Activated CD4-positive, CD25-positive, alpha-beta regulatory T cell (primary cell): ENCODE measurements around the gene CPB2.
A peak's percentile ranks its signal among the peaks of the same experiment; 100 is the strongest.

Experiments used
- DNase-seq, 4 experiments: peaks; one replicate each; lab custom pipeline; 2025; lab: John Stamatoyannopoulos, UW

Gene CPB2

GRCh38 chr13:46052319-46053161, 52.3 kb downstream of the CPB2 start, which contains the start of gene ZC3H13:
Gene ZC3H13 (minus strand): TSS chr13:46052746. CDS start chr13:46045507, 7,239 bp downstream.
- peak; percentile 71 to 87 (median 83) for DNase-seq

GRCh38 chr13:46051968-46052318, 52.9 kb downstream of the CPB2 start:
- DNase-seq = no peak

- DNase-seq = no peak
Measured at GRCh38 chr13:46050771-46051170, 54.1 kb downstream of the CPB2 start.

GRCh38 chr13:46045424-46045823, 59.4 kb downstream of the CPB2 start:
- DNase-seq = no peak

GRCh38 chr13:46043647-46044046, 61.2 kb downstream of the CPB2 start:
- no peak for DNase-seq

- no peak for DNase-seq
Measured at GRCh38 chr13:46041419-46041839, 63.4 kb downstream of the CPB2 start.

- DNase-seq = no peak
Measured at GRCh38 chr13:46040763-46041162, 64.1 kb downstream of the CPB2 start.

- no peak for DNase-seq
Measured at GRCh38 chr13:46039411-46040182, 65.2 kb downstream of the CPB2 start.

GRCh38 chr13:46038296-46038695, 66.5 kb downstream of the CPB2 start:
- no peak for DNase-seq

GRCh38 chr13:46035066-46035465, 69.8 kb downstream of the CPB2 start:
- no peak for DNase-seq

GRCh38 chr13:46032341-46032740, 72.5 kb downstream of the CPB2 start:
- no peak for DNase-seq

GRCh38 chr13:46031581-46032263, 73.1 kb downstream of the CPB2 start:
- DNase-seq = no peak

- no peak for DNase-seq
Measured at GRCh38 chr13:46025157-46025556, 79.7 kb downstream of the CPB2 start.

GRCh38 chr13:46022481-46022880, 82.4 kb downstream of the CPB2 start:
- DNase-seq = no peak

- DNase-seq = no peak
Measured at GRCh38 chr13:46016216-46016615, 88.6 kb downstream of the CPB2 start.

- no peak for DNase-seq
Measured at GRCh38 chr13:46015366-46015765, 89.5 kb downstream of the CPB2 start.

- DNase-seq = no peak
Measured at GRCh38 chr13:46012404-46012803, 92.4 kb downstream of the CPB2 start.

GRCh38 chr13:46010148-46010547, 94.7 kb downstream of the CPB2 start:
- no peak for DNase-seq

GRCh38 chr13:46008631-46009030, 96.2 kb downstream of the CPB2 start:
- no peak for DNase-seq

- DNase-seq = no peak
Measured at GRCh38 chr13:46006688-46007452, 98.0 kb downstream of the CPB2 start.

- DNase-seq = no peak
Measured at GRCh38 chr13:46004491-46004890, 100.3 kb downstream of the CPB2 start.
